HepG2 (cell line): ENCODE data around the gene SRGAP3. TPM values are rescaled to one million over a fixed set of nuclear protein-coding genes. Genes with fewer than 3 reads are reported as not detected.

Source experiments
- ATAC-seq: fragments of 200-7000 bp; cut with Tn5 transposase; 3 replicates; pipeline ENCODE4 v1.9.1; 2020; ENCODE audit warnings: mild to moderate bottlenecking, moderate library complexity
- BruUV-seq: library from RNA; stranded (reverse); fragments of 400-500 nt; replicated peaks from 2 replicates; lab custom pipeline; 2021; lab: Mats Ljungman, UMichigan
- CTCF ChIA-PET: fragments of 300-600 bp; formaldehyde crosslinking; extraction: SDS; loops from one replicate; lab custom pipeline; 2021; ENCODE audit warnings: low total read pairs, inconsistent platforms, low intra/inter-chr PET ratio; lab: Yijun Ruan, JAX
- POLR2A ChIA-PET: fragments of 350-600 bp; sonication (Branson Sonifier 250); formaldehyde crosslinking; loops from one replicate; lab custom pipeline; 2020; ENCODE audit warnings: antibody characterized with exemption, inconsistent platforms; lab: Yijun Ruan, JAX
- DNase-seq: peaks from one replicate; pipeline ENCODE4 v3.0.0-alpha.2; 2015; ENCODE audit warnings: low spot score
- FAIRE-seq: peaks from 3 replicates; lab custom pipeline; 2011; peaks lifted over from hg19 to GRCh38; lab: Jason Lieb, UNC
- H2AFZ ChIP-seq: one replicate; pipeline ENCODE4 v1.6.1; 2011; ENCODE audit warnings: low read length, inconsistent platforms
- H3K27ac ChIP-seq: fragments of 300-600 bp; 3 replicates; pipeline ENCODE4 v1.8.0; 2011; ENCODE audit warnings: mixed run types, mild to moderate bottlenecking, mixed read lengths, low read length, inconsistent platforms; ENCODE audit not compliant: insufficient read depth; ENCODE audit errors: extremely low read length
- H3K27me3 ChIP-seq, 2 experiments: fragments of 200-600 bp in 1 of 2; 2 replicates in 1 of 2; 3 replicates in 1 of 2; pipeline versions ENCODE4 v1.6.0 to v1.8.0; 2011; ENCODE audit warnings: low read length in 2 of 2, mild to moderate bottlenecking in 2 of 2, moderate library complexity in 2 of 2, inconsistent platforms in 1 of 2; ENCODE audit not compliant: insufficient read depth in 2 of 2, control insufficient read depth in 1 of 2
- H3K36me3 ChIP-seq, 2 experiments: fragments of 200-600 bp in 1 of 2; replicated peaks in 1 of 2; 2 replicates in 1 of 2; 3 replicates in 1 of 2; pipeline versions ENCODE4 v1.5.1 to v1.8.0; 2011; ENCODE audit warnings: low read length in 2 of 2, inconsistent platforms in 1 of 2; ENCODE audit not compliant: insufficient read depth in 2 of 2, control insufficient read depth in 1 of 2
- H3K4me1 ChIP-seq: 2 replicates; pipeline ENCODE4 v1.5.1; 2012; ENCODE audit warnings: low read length, inconsistent platforms; ENCODE audit not compliant: insufficient read depth
- H3K4me2 ChIP-seq: 2 replicates; pipeline ENCODE4 v1.6.0; 2011; ENCODE audit warnings: low read depth, low read length, inconsistent platforms
- H3K4me3 ChIP-seq, 3 experiments: fragments of 200-600 bp in 1 of 3; sonication (generic), shearing (Covaris generic) in 1 of 3; replicated peaks in 1 of 3; 2 replicates each; pipeline ENCODE4 v1.5.1; 2011 to 2016; ENCODE audit warnings: low read length in 3 of 3, inconsistent platforms in 2 of 3, low read depth in 2 of 3, mild to moderate bottlenecking in 2 of 3, control low read depth in 1 of 3, mixed read lengths in 1 of 3; ENCODE audit not compliant: insufficient read depth in 1 of 3
- H3K79me2 ChIP-seq: one replicate; pipeline ENCODE4 v1.6.1; 2011; ENCODE audit warnings: low read length, inconsistent platforms; ENCODE audit not compliant: insufficient read depth
- H3K9ac ChIP-seq: 2 replicates; pipeline ENCODE4 v1.6.0; 2011; ENCODE audit warnings: mild to moderate bottlenecking, low read depth, low read length, inconsistent platforms; ENCODE audit not compliant: insufficient read depth
- H3K9me3 ChIP-seq: 2 replicates; pipeline ENCODE4 v1.5.1; 2012; ENCODE audit warnings: mild to moderate bottlenecking, low read length
- H4K20me1 ChIP-seq: 2 replicates; pipeline ENCODE4 v1.6.0; 2011; ENCODE audit warnings: inconsistent platforms, mild to moderate bottlenecking, low read length, moderate library complexity; ENCODE audit not compliant: insufficient read depth
- ELK4 ChIP-seq: sonication (generic); formaldehyde crosslinking; IDR thresholded peaks from 2 replicates; pipeline ENCODE4 v1.9.0; 2021; ENCODE audit warnings: missing genetic modification reagents, borderline replicate concordance
- ETS1 ChIP-seq: sonication (generic); formaldehyde crosslinking; IDR thresholded peaks from 2 replicates; pipeline ENCODE4 v1.4.0; 2020; ENCODE audit warnings: missing genetic modification reagents
- RARA ChIP-seq: IDR thresholded peaks from 2 replicates; pipeline ENCODE4 v1.6.1; 2016; ENCODE audit warnings: missing genetic modification reagents, missing compliant biosample characterization
- THAP9 ChIP-seq: sonication (generic); formaldehyde crosslinking; IDR thresholded peaks from 2 replicates; pipeline ENCODE4; 2020; ENCODE audit warnings: missing genetic modification reagents, mild to moderate bottlenecking, borderline replicate concordance
- ZBTB42 ChIP-seq: sonication (generic); formaldehyde crosslinking; IDR thresholded peaks from 2 replicates; pipeline ENCODE4 v1.5.0; 2020; ENCODE audit warnings: mild to moderate bottlenecking, missing genetic modification reagents
- ZNF567 ChIP-seq: sonication (generic); formaldehyde crosslinking; IDR thresholded peaks from 2 replicates; pipeline ENCODE4 v1.8.1; 2023; ENCODE audit warnings: mild to moderate bottlenecking, missing genetic modification reagents, borderline replicate concordance
- WGBS: methylation state at CpG from one replicate; pipeline ENCODE4 v1.1.6; 2017; ENCODE audit warnings: low lambda C conversion rate; 5-methylcytosine and 5-hydroxymethylcytosine counted together
- in situ Hi-C: cut with HindIII; loops from 2 replicates; pipeline ENCODE4 v1.10.0; 2017; ENCODE audit warnings: low pct_unique_long_range_greater_than_20kb; ENCODE audit not compliant: extremely low pct_ligation_motif_present
- intact Hi-C: fragments of 100-400 bp; cut with micrococcal nuclease; formaldehyde crosslinking; loops from one replicate; pipeline ENCODE4 v1.10.0; 2022; ENCODE audit not compliant: unreplicated experiment
- polyA plus RNA-seq, 8 experiments: library from polyadenylated mRNA; depleted of rRNA in 3 of 8; stranded (reverse) in 7 of 8; unstranded in 1 of 8; fragments of >200 nt; fragmentation: Illumina TruSeq in 4 of 8; extraction: Trizol in 4 of 8; gene quantifications; 2 replicates each; pipeline versions ENCODE4 v1.2.1 to v1.2.3, GENCODE V29; 2011 to 2016; ENCODE audit warnings: low read depth in 4 of 8, missing spikeins in 1 of 8, mixed read lengths in 1 of 8; ENCODE audit not compliant: insufficient read depth in 1 of 8
- total RNA-seq, 5 experiments: library from RNA; depleted of rRNA; stranded (reverse); fragments of >200 nt; fragmentation: Illumina TruSeq; extraction: Trizol; gene quantifications; 2 replicates each; pipeline ENCODE4 v1.2.3, GENCODE V29; 2016; ENCODE audit warnings: low read depth in 1 of 5

The SRGAP3 gene
- total and polyA plus RNA-seq, 2 of the 13 experiments (the other 11 are each of a cell fraction or from before 2014, with no cell fraction given) = 1.2 to 1.4 TPM

GRCh38 chr3:9116336-9116735 is 133.1 kb downstream of the SRGAP3 start:
- Histone ChIP-seq H2AFZ (no peak overlapping the region), H3K9me3 (no peaks in the 10 kb centered on the region), H3K27ac (no peak overlapping the region), H3K36me3 (no peaks in the 10 kb centered on the region), H3K79me2 (no peaks in the 10 kb centered on the region), H3K4me2 (no peak overlapping the region), H3K27me3 (peaks cover 2 to 3% of the 10 kb centered on the region in 2 experiments; a peak in 2 of 5 replicates), H3K4me3 (no peak overlapping the region), H3K4me1 (no peaks in the 10 kb centered on the region), H4K20me1 (no peaks in the 10 kb centered on the region), H3K9ac (no peak overlapping the region)
- WGBS = 24% methylated on average over 3 of the region's 3 CpGs
- TF ChIP-seq ZNF567 (CRISPR knock-in tag) = no peak
- TF ChIP-seq ETS1 (CRISPR knock-in tag) = no peak
- TF ChIP-seq THAP9 (CRISPR knock-in tag) = no peak
- no peak for TF ChIP-seq ZBTB42 (CRISPR knock-in tag)
- TF ChIP-seq RARA (CRISPR knock-in tag) = no peak
- TF ChIP-seq ELK4 = no peak
- ChIA-PET CTCF (no interaction called here), POLR2A (no interaction called here)
- DNase-seq (no peak), FAIRE-seq (no peak), ATAC-seq (no peak)
- no TSS peak for BruUV-seq
- intact Hi-C loops (no loop called here), in situ Hi-C loops (no loop called here)
